ENCODE measurements around the gene MT1H.
"Not testable (repeated sequence)": the region's sequence is repeated elsewhere in the genome, so short reads cannot be mapped to it uniquely, and the experiment has no call there.

Gene MT1H

GRCh38 chr16:56684926-56685590 is 15.4 kb downstream of the MT1H start:
- DNase-seq (ENCODE audit: low read depth, low spot score): no peak

GRCh38 chr16:56686758-56687157 is 17.1 kb downstream of the MT1H start:
- no peak for DNase-seq (ENCODE audit: low read depth, low spot score)

- no peak for DNase-seq (ENCODE audit: low read depth, low spot score)
These were observed 19.1 kb downstream of the MT1H start for GRCh38 chr16:56688762-56689161.

- no peak for DNase-seq (ENCODE audit: low read depth, low spot score)
These were observed 19.6 kb downstream of the MT1H start for GRCh38 chr16:56689171-56689570.

GRCh38 chr16:56690420-56691122 is 21.0 kb downstream of the MT1H start:
- DNase-seq (ENCODE audit: low read depth, low spot score): no peak

GRCh38 chr16:56691885-56692284 is 22.3 kb downstream of the MT1H start:
- DNase-seq (ENCODE audit: low read depth, low spot score): no peak

GRCh38 chr16:56695246-56695645 is 25.6 kb downstream of the MT1H start:
- DNase-seq (ENCODE audit: low read depth, low spot score): no peak

- DNase-seq (ENCODE audit: low read depth, low spot score): no peak
These were observed 28.0 kb downstream of the MT1H start for GRCh38 chr16:56697456-56698155.

GRCh38 chr16:56700195-56700594 is 30.6 kb downstream of the MT1H start:
- DNase-seq (ENCODE audit: low read depth, low spot score): no peak

GRCh38 chr16:56700631-56701030 is 31.0 kb downstream of the MT1H start:
- DNase-seq (ENCODE audit: low read depth, low spot score): no peak

GRCh38 chr16:56701534-56701933 is 31.9 kb downstream of the MT1H start:
- DNase-seq (ENCODE audit: low read depth, low spot score): no peak

- DNase-seq (ENCODE audit: low read depth, low spot score): no peak
These were observed 33.2 kb downstream of the MT1H start for GRCh38 chr16:56702836-56703235.

GRCh38 chr16:56708525-56709442 is 39.2 kb downstream of the MT1H start:
- DNase-seq (ENCODE audit: low read depth, low spot score): no peak

GRCh38 chr16:56709443-56710040 is 39.9 kb downstream of the MT1H start:
- DNase-seq (ENCODE audit: low read depth, low spot score): no peak

GRCh38 chr16:56710181-56710737 is 40.6 kb downstream of the MT1H start:
- no peak for DNase-seq (ENCODE audit: low read depth, low spot score)

GRCh38 chr16:56711862-56712261 is 42.2 kb downstream of the MT1H start:
- DNase-seq (ENCODE audit: low read depth, low spot score): no peak

- no peak for DNase-seq (ENCODE audit: low read depth, low spot score)
These were observed 44.2 kb downstream of the MT1H start for GRCh38 chr16:56713794-56714193.

GRCh38 chr16:56715126-56715525 is 45.5 kb downstream of the MT1H start:
- no peak for DNase-seq (ENCODE audit: low read depth, low spot score)

- no peak for DNase-seq (ENCODE audit: low read depth, low spot score)
These were observed 47.1 kb downstream of the MT1H start for GRCh38 chr16:56716761-56717160.

- not testable (repeated sequence) for DNase-seq (ENCODE audit: low read depth, low spot score)
These were observed 47.9 kb downstream of the MT1H start for GRCh38 chr16:56717532-56717931.
